CD4-positive, alpha-beta T cell treated with Interferon gamma for 1 hour (primary cell): ENCODE results near the gene MAPRE2.

ENCODE experiments used
- DNase-seq: peaks from one replicate; pipeline ENCODE4 v3.0.0-alpha.2; 2020

The MAPRE2 gene

DNA sequence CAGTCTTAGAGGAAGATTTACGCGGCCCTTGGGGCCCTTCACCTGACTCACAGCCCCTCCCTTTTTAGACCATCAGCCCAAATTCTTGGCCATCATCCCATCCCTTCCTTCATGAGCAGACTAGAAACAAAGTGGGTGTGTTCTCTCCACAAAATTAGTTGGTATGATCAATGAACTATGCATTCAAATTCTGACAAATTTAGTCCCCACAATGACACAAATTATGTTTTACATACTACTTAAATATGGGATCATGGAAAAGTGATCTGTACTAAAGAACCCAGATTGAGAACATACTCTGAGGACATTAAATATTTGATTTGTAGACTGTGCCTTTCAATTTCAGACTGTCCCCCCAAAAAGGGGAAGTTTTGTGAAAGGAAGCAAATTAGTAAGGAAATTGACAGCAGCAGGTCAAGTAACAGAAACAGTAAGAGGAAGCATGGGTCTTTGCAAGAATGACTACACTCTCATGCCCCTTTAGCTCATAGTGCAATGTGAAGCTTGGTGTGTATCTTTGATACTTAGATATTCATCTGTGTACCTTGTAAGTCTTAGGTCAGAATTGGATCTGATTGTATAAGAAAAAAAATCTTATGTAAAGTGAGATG lies 2.2 kb upstream of the MAPRE2 start:
- DNase-seq = no peak

DNA sequence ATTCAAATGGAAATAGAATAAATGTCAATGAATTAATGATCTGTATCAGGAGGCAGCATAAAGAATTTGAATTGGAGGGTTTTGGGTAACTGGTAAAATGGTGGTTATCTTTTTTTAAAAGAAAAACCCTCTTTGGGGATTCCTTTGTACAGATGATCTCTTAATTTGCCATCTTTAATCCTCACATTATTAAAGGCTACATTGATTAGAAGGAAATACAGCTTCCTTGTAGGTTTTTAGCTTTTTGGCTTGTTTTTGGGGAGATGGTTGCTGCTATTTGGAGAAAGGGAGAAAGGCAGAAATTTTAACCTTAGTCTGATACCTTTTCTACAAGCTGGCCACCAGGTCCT lies 600 bp upstream of the MAPRE2 start:
- no peak for DNase-seq

DNA sequence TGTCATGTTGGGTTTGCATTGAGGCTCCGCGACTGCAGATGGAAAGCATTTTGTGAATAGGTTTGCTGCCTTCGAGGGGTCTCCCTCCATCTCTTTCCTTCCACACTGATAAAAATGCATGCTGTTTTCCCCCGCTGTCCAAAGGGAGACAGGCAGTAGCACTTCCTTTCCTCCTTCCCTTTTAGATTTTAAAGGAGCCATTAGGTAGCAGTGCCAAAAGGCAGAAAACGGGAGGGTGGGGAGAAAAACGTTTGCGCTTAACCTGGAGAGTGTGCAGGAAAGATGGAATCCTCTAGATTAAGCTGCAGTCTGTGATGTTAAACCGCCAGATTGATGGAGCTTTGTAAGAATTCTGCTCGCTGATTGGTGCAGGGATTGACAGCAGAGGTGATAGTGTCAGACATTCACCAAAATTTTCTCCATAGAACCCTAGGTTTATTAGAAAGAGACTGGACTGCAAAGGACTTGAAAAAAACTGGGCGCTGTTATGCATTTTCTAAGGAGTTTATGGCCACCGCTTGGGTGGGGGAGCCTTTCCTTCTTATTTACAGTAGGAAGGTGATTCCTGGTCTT lies 688 bp downstream of the MAPRE2 start:
- DNase-seq = no peak

DNA sequence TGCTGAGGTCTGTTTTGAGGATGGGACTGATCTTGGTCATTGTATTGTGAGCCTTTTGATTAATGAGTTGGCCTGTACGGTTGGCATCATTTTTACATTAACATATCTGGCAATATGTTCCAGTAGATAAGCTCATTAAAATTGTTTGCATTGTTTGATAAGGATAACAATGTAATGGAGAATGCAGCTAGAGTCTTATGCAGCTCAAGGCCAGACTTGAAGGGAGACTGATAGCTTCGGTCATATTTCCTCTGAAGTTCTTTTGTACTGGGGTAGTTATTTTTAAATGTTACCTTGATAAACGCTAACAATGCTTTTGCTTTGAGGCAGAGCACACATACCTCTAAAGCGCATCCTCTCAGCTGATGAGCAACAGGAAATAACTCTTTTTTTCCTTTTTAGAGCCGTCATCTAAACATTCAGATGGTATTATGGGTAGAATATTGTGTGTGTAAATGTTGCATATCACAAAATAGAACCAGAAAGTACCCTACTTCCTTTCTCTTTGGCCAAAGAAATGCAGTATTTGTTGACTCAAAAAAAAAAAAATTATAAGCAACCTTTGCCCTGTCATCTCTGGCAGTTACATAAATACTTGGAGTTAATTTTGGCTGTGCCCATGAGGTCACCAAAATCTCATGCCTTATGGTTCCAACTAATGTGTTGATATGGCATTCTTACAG lies 1.3 kb downstream of the MAPRE2 start:
- DNase-seq = no peak

DNA sequence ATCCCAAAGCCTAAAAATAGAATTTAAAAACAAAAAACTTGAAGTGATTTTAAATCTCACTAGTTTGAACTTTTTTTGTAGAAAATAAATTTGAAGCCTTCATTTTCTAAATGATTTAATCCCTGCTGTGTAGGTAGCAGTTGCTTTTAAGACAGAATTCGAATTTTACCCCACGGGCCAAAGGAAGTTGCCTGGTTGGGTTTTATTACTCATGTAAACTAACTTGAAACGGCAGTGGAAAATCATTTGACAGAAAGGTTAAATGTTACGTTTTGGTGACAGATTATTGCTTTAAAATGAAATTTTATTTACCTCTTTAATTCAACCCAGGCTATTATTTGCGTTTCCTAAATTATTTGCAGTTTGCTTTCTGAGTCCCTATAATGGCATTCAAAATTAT lies 2.0 kb downstream of the MAPRE2 start:
- DNase-seq = no peak

DNA sequence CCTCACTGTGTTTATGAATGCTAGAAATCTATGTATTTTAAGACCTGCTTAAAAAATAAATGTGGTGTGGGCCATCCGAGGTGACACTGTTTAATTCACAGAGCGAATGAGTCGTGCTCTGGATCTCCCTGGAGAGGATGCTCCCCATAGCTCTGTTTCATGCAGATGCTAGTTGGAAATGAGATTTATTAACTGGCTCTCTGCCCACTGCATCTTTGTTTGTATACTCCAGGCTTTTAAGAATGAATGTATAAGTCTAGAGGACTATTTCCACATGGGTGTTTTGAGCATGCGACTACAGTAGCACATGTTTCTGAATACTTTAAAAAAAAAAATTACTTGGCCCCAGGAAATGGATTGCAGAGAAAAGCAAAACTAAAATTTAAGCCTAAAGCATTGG lies 3.9 kb downstream of the MAPRE2 start:
- DNase-seq = no peak

DNA sequence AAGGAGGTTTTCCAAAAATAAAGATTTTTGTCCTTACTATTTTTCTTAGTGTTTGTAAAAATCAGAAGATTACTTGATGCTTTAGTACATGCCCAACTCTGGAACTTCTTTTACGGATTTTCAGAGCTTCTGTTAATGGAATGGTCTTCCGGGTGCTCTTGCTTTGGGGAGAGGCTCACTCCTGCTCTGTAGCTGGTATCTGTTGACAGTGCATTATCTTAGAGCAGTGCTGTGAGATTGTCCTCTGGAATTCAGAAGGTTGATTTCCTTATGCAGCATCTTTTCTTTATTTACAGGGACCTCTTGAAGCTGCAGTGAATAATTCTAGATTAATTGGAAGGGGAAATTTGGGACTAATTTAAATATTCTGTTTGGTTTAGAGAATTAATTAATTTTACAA lies 4.6 kb downstream of the MAPRE2 start:
- no peak for DNase-seq

DNA sequence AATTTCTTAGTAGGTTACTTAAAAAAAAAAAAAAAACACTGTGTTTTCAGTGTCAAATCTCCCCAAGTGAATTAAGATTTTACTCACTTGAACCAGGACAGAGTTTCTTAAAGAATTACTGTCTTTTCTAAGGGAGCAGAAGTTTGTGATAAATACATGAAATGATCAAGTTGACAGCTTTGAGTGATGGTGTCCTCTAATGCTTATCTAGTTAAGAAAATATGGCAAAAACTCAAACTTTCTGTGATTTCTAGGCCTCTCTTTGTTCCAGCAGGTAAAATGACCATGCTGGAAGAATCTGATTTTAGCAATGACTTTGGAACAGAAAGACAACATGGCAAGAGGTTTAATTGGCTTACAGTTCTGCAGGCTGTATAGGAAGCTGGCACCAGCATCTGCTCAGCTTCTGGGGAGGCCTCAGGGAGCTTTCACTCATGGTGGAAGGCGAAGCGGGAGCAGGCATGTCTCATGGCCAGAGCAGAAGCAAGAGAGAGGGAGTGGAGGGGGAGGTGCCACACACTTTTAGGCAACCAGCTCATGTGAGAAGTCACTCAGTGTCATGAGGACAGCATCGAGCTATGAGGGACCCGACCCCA lies 6.6 kb downstream of the MAPRE2 start:
- DNase-seq = no peak

DNA sequence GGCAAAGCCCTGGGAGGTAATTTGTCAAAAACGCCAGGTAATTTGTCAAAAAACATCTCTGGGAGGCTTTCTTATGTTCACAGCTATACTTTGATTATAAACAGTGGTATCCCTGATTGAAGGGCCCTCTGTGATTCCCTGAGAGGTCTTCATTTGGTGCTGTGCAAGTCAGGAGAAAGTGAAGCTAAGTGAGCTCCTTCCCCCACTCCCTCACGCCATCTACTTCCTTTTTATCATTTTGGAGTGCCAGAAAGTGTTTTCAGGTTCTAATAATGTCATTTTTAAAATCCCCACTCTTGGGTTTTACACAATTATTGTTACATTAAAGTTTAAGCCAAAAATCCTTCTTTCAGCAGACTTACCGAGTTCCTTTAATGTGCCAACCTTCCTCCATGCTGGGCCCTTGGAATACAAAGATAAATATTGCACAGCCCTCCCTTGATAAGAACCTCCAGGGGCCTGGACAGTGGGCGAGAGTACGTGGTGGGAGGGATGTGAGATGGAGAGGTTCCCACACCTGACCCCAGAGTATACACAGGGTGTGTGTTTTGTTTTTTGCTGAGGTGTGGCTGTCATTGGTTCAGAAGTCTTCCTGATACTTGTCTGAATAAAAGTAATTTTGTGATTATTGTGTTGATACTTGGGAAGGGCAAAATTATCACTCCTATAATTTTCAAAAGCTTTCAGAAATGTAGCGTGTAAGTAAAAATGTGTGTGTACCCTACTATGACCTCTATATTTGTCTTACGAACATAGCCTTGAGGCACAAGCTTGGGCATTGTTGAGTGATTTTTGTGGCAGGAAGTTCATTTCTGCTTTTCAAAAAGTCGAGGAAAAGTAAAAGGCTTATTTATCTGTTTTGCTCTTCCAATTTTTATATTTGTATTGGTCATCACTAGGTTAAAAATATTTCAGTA lies 8.2 kb downstream of the MAPRE2 start:
- no peak for DNase-seq

DNA sequence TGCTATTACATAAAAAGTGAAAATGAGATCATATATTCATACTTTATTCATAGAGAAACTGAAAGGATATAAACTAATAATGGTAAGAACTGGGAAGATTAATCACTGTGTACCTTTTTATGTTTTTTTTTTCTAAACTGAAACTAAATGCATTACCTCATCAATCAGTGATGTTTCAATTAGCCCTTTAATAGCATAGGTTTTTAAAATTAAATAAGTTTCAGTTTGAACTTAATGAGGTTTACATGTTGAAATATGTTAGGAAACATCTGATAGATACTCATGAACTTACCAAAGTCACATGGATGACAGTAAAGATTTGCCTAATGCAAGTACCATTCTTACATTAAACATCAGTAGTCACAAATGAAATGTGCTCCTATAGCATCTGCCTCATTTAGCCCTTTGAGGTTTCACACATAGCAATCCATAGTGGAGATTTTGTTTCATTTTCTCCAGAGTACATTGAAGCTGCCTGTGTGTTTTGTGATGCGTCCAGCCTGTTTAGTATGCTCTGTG lies 8.9 kb downstream of the MAPRE2 start:
- DNase-seq = no peak

DNA sequence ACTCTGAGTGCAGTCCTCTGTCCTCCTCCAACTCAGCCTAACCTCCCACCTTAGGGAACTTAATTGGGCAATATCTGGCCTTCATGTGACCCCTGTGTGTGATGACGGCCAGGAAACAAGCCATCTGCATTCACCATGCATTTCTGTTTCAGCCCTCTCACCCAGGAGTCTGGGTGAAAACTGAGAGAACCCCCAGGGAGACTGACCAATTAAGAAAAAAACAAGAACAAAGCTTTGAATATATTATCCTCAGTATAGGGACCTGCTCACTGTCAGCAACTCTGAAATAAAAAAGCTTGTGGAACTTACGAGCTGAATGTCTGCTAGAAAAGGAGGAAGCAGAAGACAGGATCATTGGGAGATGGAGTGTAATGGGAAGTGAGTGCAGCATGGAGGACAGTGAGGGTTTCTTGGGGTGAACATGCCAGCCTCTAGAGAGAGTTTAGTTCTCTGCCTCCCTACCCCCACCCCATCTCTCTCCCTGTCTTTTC lies 9.5 kb downstream of the MAPRE2 start:
- no peak for DNase-seq

DNA sequence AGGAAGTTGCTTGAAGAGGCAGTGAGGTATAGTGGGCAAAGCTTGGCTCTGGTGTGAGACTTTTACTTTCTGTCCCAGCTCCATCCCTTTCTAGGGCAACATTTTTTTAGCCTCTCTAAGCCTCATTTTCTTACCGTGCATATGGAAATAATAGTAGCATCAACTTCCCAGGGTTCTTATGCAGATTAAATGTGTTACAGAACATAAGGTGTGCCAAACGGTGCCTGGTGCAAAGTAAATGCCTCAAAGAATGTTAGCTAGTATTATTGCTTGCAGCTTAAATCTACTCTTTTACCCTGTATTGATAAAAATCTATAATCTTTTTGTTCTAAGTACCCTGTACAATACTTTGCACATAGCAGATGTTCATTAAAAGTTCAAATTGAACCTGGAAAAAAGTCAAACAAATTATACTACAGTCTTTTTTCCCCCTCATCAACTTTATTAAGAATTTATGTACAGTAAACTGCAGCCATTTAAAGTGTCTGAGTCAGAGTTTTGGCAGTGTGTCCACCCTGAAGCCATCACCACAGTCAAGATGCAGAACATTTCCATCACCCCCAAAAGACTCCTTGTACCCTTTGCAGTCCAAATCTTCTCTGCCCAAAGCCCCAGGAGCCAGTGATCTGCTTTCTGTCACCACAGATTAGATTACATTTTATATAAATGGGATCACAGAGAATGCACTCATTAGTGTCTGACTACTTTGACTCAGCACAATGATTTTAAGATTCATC lies 10.6 kb downstream of the MAPRE2 start:
- no peak for DNase-seq

DNA sequence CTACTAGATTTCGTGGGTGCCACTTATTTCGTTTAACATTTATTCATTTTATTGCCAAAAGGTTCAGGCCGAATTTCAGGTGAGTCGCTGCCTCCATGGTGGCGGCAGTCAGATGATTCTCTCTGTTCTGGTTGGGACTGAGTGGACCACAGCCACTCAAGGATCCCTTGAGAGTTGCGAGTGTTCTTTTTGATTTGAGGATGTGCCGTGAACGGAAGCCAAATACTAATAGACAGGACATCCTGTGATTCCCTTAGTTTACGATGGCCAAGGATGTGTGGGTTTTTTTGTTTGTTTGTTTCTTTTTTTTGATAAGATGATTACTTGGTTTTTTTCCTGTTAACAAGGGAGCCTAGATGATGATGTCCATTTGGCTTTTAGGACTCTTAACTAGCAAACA lies 13.2 kb downstream of the MAPRE2 start:
- no peak for DNase-seq

DNA sequence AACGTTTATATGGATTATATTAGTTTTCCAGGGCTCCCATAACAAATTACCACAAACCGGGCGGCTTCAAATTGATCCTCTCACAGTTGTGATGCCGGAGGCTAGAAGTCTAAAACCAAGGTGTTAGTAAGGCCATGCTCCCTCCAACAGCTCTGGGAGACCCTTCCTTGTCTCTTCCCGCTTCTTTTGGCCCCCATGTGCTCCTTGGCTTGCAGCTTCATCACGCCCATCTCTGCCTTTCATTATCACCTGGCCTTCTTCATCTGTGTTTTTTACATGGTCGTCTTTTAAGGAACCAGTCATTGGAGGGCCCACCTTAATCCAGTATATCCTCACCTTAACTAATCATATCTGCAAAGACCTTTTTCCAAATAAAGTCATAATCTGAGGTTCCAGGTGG lies 13.9 kb downstream of the MAPRE2 start:
- DNase-seq = no peak

DNA sequence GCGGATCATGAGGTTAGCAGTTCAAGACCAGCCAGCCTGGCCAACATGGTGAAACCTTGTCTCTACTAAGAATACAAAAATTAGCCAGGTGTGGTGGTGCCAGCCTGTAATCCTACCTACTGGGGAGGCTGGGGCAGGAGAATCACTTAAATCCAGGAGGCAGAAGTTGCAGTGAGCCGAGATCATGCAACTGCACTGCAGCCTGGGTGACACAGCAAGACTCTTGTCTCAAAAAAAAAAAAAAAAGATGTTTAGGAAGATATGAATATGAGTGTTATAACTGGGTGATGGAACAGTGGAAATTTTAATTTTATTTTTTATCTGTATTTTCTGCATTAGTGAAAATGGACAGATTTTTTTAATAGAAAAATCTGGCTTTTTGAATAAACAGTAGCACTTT lies 14.5 kb downstream of the MAPRE2 start:
- DNase-seq = no peak

DNA sequence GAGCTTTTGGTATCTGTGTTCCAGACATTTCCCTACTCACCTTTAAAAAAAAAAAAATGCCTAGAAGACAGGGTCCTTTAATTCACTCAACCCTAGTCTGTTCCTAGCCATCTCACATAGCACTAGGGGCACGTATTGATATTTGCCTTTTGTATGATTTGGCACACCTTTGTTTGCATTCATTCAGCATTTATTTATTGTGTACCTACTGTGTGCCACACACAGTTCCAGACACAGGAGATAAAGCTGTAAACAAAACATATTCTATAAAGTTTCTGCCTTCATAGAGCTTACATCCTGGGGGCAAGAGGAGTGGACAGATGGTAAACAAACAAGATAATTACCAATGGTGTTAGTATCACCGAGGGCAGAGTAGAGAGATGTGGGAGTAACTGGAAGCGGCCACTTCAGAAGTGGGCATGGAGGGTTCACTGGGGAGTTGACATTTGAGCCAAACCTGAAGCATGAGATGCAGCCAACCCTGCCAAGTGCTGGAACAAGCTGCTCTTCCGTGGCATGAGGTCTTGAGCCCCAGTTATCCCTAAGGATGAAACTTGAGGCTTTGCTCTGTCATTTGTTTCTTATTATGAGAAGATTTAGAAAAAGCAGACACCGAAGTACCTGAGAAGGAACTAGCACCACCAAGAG lies 18.2 kb downstream of the MAPRE2 start:
- no peak for DNase-seq

DNA sequence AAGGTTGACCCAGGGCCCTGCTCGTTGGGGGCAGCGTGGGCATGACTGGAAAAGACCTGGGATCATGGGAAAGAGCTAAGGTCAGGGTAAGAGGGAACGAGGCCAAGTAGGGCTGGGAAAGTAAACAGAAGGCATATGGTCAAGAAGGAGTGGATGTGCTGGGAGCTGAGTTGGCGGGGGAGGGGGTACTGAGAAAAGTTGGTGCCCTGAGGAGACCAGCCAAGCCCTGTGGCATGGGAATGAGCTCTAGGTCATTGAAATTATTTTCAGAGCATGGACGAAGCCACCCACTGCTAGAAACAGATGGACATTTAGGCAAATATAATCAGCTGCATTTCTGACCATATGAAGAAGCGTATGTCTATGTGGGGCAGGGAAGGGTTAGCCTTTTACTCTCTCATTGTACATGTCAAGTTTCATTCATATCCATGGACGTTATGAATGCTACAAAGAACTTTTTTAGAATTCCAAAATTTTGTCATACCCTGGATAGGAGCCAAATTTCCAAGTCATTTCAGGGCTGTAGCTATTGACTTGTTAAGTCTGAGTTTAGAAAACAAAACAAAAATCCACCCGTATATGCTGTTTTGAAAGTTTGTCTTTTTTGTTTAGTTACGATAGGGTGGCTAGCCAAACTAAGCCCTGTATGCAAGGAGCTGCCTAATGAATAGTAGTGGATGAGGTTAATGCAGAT lies 19.1 kb downstream of the MAPRE2 start:
- DNase-seq = no peak

DNA sequence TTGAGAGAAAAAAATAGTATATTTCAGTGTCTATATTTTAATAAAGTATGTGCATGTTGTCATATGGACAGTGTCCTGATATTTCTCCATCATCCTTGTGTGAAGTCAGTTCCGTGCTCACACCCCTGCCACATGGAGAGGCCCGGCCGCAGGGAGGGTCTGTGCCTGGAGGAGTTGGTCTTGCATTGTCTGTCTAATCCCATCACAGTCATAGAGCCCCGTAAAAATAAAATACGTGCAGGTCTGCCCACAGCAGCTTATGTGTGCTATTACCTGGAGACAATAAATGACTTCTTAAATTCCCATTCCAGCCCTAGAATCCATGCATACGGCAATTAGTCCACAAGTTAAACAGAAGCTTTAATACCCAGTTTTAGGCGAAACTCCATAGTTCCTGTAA lies 20.1 kb downstream of the MAPRE2 start:
- DNase-seq = no peak

DNA sequence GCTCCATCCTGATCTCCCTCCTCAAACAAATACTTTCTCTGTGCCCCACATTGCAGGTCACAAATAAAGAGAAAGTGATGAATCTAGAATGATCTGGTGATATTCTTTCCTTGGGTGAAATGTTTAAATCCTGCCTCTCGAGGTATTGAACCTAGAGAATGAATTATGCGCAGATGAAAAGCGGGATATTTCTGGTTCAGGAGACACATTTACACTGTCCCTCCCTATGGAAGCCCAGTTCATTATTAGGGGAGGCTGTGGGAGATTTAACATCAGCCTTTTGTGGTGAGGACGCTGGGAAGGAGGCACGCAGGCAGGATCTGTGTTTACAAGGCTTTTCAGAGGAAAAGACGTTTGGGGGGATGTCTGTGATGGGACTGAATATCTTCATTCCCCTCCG lies 20.6 kb downstream of the MAPRE2 start:
- DNase-seq = no peak

DNA sequence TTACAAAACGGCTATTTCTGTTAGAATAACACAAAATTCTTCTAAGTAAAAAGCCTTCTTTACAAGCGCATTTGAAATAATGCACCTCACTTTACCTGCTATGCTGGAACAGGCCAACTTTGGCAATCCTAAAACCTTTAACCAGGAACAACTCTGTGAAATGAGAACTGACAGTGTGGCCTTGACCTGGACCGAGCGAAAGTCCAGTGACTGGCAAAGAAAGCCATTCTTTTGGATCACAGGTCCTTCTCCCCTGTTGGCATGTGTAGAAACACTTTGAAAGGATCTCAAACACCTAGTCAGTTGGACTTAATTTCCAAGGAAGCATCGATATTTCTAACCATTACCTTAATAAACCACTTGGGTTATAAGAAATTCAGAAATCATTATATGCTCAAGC lies 21.2 kb downstream of the MAPRE2 start:
- DNase-seq = no peak
